K562 (cell line): ENCODE results near the gene ADGRB3. TPM values are rescaled to one million over a fixed set of nuclear protein-coding genes. Genes with fewer than 3 reads are reported as not detected.

Experiments used
- DLX4 ChIP-seq: fragments of 250-450 bp; sonication (Bioruptor Pico); IDR thresholded peaks from 2 replicates; pipeline ENCODE4 v1.6.1; 2021; ENCODE audit warnings: mild to moderate bottlenecking
- HDAC1 ChIP-seq, 2 experiments: fragments of 450-650 bp; IDR thresholded peaks; 2 replicates each; pipeline ENCODE4 v1.6.1; 2016 to 2017; ENCODE audit warnings: inconsistent platforms in 1 of 2, mild to moderate bottlenecking in 1 of 2, moderate library complexity in 1 of 2
- MTA2 ChIP-seq: fragments of 450-650 bp; IDR thresholded peaks from 2 replicates; pipeline ENCODE4 v1.6.1; 2016; ENCODE audit warnings: low read depth
- MTA3 ChIP-seq: fragments of 450-650 bp; formaldehyde crosslinking; IDR thresholded peaks from 2 replicates; pipeline ENCODE4 v1.6.1; 2017; ENCODE audit warnings: mild to moderate bottlenecking, borderline replicate concordance
- PCBP2 ChIP-seq: fragments of 200-400 bp; formaldehyde crosslinking; IDR thresholded peaks from 2 replicates; pipeline ENCODE4 v1.6.1; 2018; ENCODE audit warnings: low read length, low read depth, mild to moderate bottlenecking, moderate library complexity; ENCODE audit not compliant: poor library complexity, severe bottlenecking
- RERE ChIP-seq: sonication (generic); formaldehyde crosslinking; IDR thresholded peaks from 2 replicates; pipeline ENCODE4 v1.8.0; 2023; ENCODE audit warnings: missing genetic modification reagents, mild to moderate bottlenecking, borderline replicate concordance
- SMARCE1 ChIP-seq: fragments of 450-650 bp; IDR thresholded peaks from 2 replicates; pipeline ENCODE4 v1.7.1; 2016; ENCODE audit warnings: mild to moderate bottlenecking
- SREBF2 ChIP-seq: sonication (generic); formaldehyde crosslinking; IDR thresholded peaks from 2 replicates; pipeline ENCODE4 v1.4.0; 2020; ENCODE audit warnings: mild to moderate bottlenecking, missing genetic modification reagents
- TRIM24 ChIP-seq, 2 experiments: fragments of 450-650 bp; IDR thresholded peaks; 2 replicates each; pipeline ENCODE4 v1.6.1; 2016
- USF2 ChIP-seq: sonication (generic); formaldehyde crosslinking; IDR thresholded peaks from 2 replicates; pipeline ENCODE4 v1.5.0; 2020; ENCODE audit warnings: missing genetic modification reagents
- ZBTB26 ChIP-seq: fragments of 450-650 bp; formaldehyde crosslinking; IDR thresholded peaks from 2 replicates; pipeline ENCODE4 v1.4.0; 2022; ENCODE audit warnings: missing genetic modification characterization
- ZBTB49 ChIP-seq: sonication (generic); formaldehyde crosslinking; IDR thresholded peaks from 2 replicates; pipeline ENCODE4 v1.8.0; 2022; ENCODE audit warnings: missing genetic modification reagents, mild to moderate bottlenecking, borderline replicate concordance
- ZFP36 ChIP-seq: fragments of 150-350 bp; IDR thresholded peaks from 2 replicates; pipeline ENCODE4 v1.6.1; 2018; ENCODE audit warnings: low read length, low read depth; ENCODE audit not compliant: partially characterized antibody
- polyA plus RNA-seq, 8 experiments: library from polyadenylated mRNA; depleted of rRNA in 4 of 8; stranded (reverse) in 5 of 8; unstranded in 3 of 8; fragments of >200 nt; fragmentation: Nextera tagmentation in 2 of 8; fragmentation: Illumina TruSeq in 1 of 8; extraction: Ambion mirVana in 2 of 8; extraction: Trizol in 1 of 8; gene quantifications; 2 replicates each; pipeline versions ENCODE4 v1.2.1 to v1.2.3, GENCODE V29; 2011 to 2014; ENCODE audit warnings: inconsistent platforms in 1 of 8, missing spikeins in 1 of 8
- total RNA-seq, 7 experiments: library from RNA; depleted of rRNA in 6 of 7; stranded (reverse); fragments of >200 nt in 6 of 7; fragmentation: Illumina TruSeq in 2 of 7; extraction: Trizol in 2 of 7; gene quantifications; 2 replicates each; pipeline versions ENCODE4 v1.2.1 to v1.2.3, GENCODE V29; 2011 to 2021; ENCODE audit warnings: low replicate concordance in 1 of 7

ADGRB3 gene
- total and polyA plus RNA-seq, 9 of the 15 experiments (the other 6 are each of a cell fraction or from before 2014, with no cell fraction given), result 0.90 to 7.8 (median 2.4) TPM

- no peak for TF ChIP-seq DLX4 (CRISPR knock-in tag)
- peak; percentile 40; the same call in 1 of the 2 replicates for TF ChIP-seq MTA2
- TF ChIP-seq ZFP36, result no peak
- peak; percentile 60 to 66 for TF ChIP-seq TRIM24 (IDR thresholded peaks at IDR 0.05)
- no peak for TF ChIP-seq RERE (CRISPR knock-in tag)
- no peak for TF ChIP-seq SREBF2 (CRISPR knock-in tag)
- TF ChIP-seq ZBTB26, result no peak
- no peak for TF ChIP-seq USF2 (CRISPR knock-in tag)
- TF ChIP-seq ZBTB49, result no peak
- TF ChIP-seq SMARCE1, result peak; percentile 92
- no peak for TF ChIP-seq PCBP2
- TF ChIP-seq MTA3, result no peak
- TF ChIP-seq HDAC1 (IDR thresholded peaks at IDR 0.05), result peak in 1 of 2 experiments; percentile 83; a peak in 2 of 4 replicates
Measured at GRCh38 chr6:68967549-68968300, 332.6 kb downstream of the ADGRB3 start (continued).
